TTC549 (cell line): Measurements from ENCODE around the gene RSAD2.

Experiments used
- FAIRE-seq: peaks from 2 replicates; lab custom pipeline; 2012; peaks lifted over from hg19 to GRCh38; lab: Jason Lieb, UNC

The RSAD2 gene

GRCh38 chr2:6906165-6906741, 28.7 kb downstream of the RSAD2 start:
- FAIRE-seq: no peak

- no peak for FAIRE-seq
These were observed 30.7 kb downstream of the RSAD2 start for GRCh38 chr2:6908291-6908690.

GRCh38 chr2:6909431-6910385, 32.1 kb downstream of the RSAD2 start:
- no peak for FAIRE-seq

GRCh38 chr2:6911721-6912120, 34.1 kb downstream of the RSAD2 start:
- FAIRE-seq: no peak

- no peak for FAIRE-seq
These were observed 36.0 kb downstream of the RSAD2 start for GRCh38 chr2:6913415-6914157.

- FAIRE-seq: no peak
These were observed 37.3 kb downstream of the RSAD2 start for GRCh38 chr2:6914828-6915227.

- no peak for FAIRE-seq
These were observed 37.8 kb downstream of the RSAD2 start for GRCh38 chr2:6915399-6915798.

- FAIRE-seq: no peak
These were observed 38.6 kb downstream of the RSAD2 start for GRCh38 chr2:6916224-6916623.

GRCh38 chr2:6916736-6917070, 39.1 kb downstream of the RSAD2 start:
- FAIRE-seq: no peak

- FAIRE-seq: no peak
These were observed 39.6 kb downstream of the RSAD2 start, which contains the start of gene RNF144A for GRCh38 chr2:6917071-6917760. TSS of gene RNF144A (plus strand) at chr2:6917412. CDS start at chr2:6996927, 79,515 bp downstream.

- no peak for FAIRE-seq
These were observed 40.3 kb downstream of the RSAD2 start for GRCh38 chr2:6917761-6918421.

GRCh38 chr2:6919901-6920742, 42.5 kb downstream of the RSAD2 start:
- no peak for FAIRE-seq

GRCh38 chr2:6920743-6921064, 43.1 kb downstream of the RSAD2 start:
- no peak for FAIRE-seq

GRCh38 chr2:6921321-6921922, 43.8 kb downstream of the RSAD2 start:
- no peak for FAIRE-seq

GRCh38 chr2:6922201-6922656, 44.7 kb downstream of the RSAD2 start:
- no peak for FAIRE-seq

- FAIRE-seq: no peak
These were observed 45.7 kb downstream of the RSAD2 start for GRCh38 chr2:6923319-6923718.

GRCh38 chr2:6924101-6924923, 46.7 kb downstream of the RSAD2 start:
- FAIRE-seq: no peak

GRCh38 chr2:6924924-6925409, 47.4 kb downstream of the RSAD2 start:
- no peak for FAIRE-seq

GRCh38 chr2:6926071-6926732, 48.6 kb downstream of the RSAD2 start:
- FAIRE-seq: no peak
